ENCODE data around the gene DIP2C.

GRCh38 chr10:565146-565545 lies 124.3 kb downstream of the DIP2C start:
- TF ChIP-seq EZH2 (IDR thresholded peaks at IDR 0.05; ENCODE audit: borderline replicate concordance, low read depth, low read length, severe bottlenecking) (no peak), CTCF (IDR thresholded peaks at IDR 0.05; ENCODE audit: borderline replicate concordance, extremely low read depth, low read length, poor library complexity, severe bottlenecking) (no peak)

Data from DND-41 (cell line).